ENCODE results near the gene BORA. TPM values are rescaled to one million over a fixed set of nuclear protein-coding genes. Genes with fewer than 3 reads are reported as not detected.

The BORA gene
- total RNA-seq: 0.86 and 2.2 TPM in 2 replicates

DNA sequence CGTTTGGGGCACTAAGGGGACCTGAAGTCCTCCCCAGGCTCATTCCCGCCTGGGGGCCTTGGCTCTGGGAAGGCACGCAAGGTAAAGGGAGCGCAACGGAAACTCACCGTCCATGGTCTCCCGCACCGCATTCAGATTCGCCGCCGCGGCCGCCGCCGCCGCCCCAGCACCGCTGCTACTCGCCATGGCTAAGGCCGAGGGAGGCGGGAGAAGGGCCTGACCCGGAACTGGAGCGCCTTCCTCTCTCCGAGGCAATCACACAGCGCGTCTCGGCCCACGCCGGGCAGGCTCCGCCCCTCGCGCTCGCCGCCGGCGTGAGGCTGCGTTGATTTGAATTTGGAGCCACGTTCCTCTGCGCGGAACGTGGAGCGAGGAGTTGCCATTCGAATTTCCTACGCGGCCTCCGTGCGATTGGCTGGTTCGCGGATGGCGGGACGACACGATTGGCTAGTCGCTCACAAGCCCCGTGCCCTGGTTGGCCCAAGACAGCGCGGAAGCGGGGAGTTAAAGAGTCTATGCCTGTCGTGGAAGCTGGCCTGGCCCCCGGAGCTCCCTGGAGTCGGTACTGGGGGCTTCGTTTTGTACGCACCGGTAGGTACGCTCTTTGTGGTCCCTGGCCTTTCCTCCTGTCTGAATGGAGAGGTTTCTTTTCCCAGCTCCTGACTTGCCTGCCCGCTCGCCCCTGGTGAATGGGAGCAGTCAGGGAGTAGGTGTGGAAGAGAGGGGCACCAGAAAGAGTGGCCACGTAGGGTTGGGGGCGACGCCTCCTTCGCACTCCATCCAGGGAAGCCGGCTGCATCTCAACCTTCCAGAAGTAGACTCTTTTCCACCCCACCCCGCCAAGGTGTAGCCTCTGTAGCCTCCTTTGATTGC is at the start of gene BORA, which contains the start of gene MZT1:
BORA (plus strand) TSS at position 507 of the 873 bp plus-strand sequence. CDS start 1,018 bp downstream, outside the sequence.
MZT1 (minus strand) TSS at position 213 of the 873 bp plus-strand sequence; CDS start at position 186, 27 bp downstream.

GRCh38 chr13:72781451-72782439 is 54.0 kb downstream of the BORA start, which contains the start of the genes DIS3 and PIBF1:
TSS of gene DIS3 (minus strand) at chr13:72781900. CDS start at chr13:72781832, 68 bp downstream.
TSS of gene PIBF1 (plus strand) at chr13:72782133. CDS start at chr13:72783470, 1,337 bp downstream.

Other genes with a start within 250 kb of the BORA start
- gene MZT1, start 294 bp upstream of the BORA start, total RNA-seq: 2.2 and 5.5 TPM in 2 replicates
- 23.6 and 24.1 TPM in 2 replicates for gene DIS3, start 54.0 kb downstream of the BORA start, total RNA-seq
- 11.8 and 22.7 TPM in 2 replicates for gene PIBF1, start 54.2 kb downstream of the BORA start, total RNA-seq

All from bronchial smooth muscle cell (primary cell).